ENCODE data around the gene AP1M1.

DNA sequence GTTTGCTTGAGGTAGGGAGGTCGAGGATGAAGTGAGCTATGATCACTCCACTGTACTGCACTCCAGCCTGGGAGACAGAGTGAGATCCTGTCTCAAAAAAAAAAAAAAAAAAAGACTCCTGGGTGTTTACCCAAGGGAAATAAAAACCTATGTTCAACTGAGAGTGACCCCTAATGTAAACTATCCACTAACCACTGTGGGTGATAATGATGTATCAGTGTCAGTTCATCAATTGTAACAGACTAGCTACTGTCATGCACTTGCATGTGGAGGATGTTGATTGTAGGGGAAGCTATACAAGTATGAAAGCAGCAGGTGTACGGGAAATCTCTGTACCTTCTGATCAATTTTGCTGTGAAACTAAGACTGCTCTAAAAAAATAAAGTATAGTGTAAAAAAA lies 21.8 kb upstream of the AP1M1 start:
- TF ChIP-seq, protein P1, sequence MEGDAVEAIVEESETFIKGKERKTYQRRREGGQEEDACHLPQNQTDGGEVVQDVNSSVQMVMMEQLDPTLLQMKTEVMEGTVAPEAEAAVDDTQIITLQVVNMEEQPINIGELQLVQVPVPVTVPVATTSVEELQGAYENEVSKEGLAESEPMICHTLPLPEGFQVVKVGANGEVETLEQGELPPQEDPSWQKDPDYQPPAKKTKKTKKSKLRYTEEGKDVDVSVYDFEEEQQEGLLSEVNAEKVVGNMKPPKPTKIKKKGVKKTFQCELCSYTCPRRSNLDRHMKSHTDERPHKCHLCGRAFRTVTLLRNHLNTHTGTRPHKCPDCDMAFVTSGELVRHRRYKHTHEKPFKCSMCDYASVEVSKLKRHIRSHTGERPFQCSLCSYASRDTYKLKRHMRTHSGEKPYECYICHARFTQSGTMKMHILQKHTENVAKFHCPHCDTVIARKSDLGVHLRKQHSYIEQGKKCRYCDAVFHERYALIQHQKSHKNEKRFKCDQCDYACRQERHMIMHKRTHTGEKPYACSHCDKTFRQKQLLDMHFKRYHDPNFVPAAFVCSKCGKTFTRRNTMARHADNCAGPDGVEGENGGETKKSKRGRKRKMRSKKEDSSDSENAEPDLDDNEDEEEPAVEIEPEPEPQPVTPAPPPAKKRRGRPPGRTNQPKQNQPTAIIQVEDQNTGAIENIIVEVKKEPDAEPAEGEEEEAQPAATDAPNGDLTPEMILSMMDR (IDR thresholded peaks at IDR 0.05; ENCODE audit: insufficient read depth, low read length, poor library complexity, severe bottlenecking): no peak
- TF ChIP-seq EZH2phosphoT487 (conservative IDR thresholded peaks at IDR 0.05; ENCODE audit: low read length): no peak

All from SU-DHL-6 (cell line).